ENCODE results near the gene ARFGAP2. TPM values are rescaled to one million over a fixed set of nuclear protein-coding genes. Genes with fewer than 3 reads are reported as not detected.
A peak's percentile ranks its signal among the peaks of the same experiment; 100 is the strongest.

Gene ARFGAP2
- total RNA-seq, 1 experiment from 2014 or later, result 78.0 TPM

DNA sequence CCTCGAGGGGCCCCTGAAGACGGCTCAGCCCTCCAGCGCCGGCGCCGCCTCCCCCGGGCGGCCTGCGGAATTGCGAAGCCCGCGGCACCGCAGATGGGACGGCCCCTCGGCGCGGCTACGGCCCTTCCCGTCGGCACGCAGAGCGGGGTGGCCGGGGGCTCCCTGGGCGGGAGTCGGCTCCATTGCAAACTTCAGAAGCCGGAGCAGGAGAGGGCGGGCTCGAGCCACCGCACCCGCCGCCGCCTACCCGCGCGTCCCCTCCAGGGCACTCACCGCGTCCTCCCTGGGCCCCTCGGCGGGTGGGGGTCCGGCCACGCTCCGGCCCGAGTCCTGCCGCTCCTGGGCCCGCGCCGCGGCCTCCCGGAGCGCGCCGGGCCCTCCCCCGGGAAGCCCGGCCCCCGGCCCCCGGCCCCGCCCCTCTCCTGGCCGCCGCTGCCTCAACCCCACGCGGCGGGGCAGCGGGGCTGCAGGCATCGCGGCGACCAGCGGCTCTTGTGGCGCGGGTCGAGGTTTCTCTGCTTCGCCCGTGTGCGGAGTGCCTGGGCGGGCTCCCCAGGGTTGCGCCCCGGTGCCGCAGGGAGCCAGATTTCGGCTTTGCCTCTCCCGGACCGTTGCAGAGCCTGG lies 9.5 kb upstream of the ARFGAP2 start, which contains the start of gene PACSIN3:
PACSIN3 (minus strand) TSS at position 359 of the 624 bp plus-strand sequence. CDS start 3,707 bp downstream, outside the sequence.
- Mint-ChIP-seq H3K36me3 (ENCODE audit: insufficient read depth, unreplicated experiment) (peaks cover 7% of the 10 kb centered on the region), H3K27me3 (ENCODE audit: insufficient read depth, unreplicated experiment) (no peaks in the 10 kb centered on the region), H3K4me1 (ENCODE audit: insufficient read depth, unreplicated experiment) (peaks cover 12% of the 10 kb centered on the region), H3K9me3 (ENCODE audit: unreplicated experiment) (no peaks in the 10 kb centered on the region), H3K4me3 (ENCODE audit: unreplicated experiment) (peak within 1 kb of the TSS; percentile 82), H3K27ac (ENCODE audit: low read depth, unreplicated experiment) (peak within 1 kb of the TSS; percentile 51)
- peak; percentile 53 for DNase-seq (ENCODE audit: unreplicated experiment)
- intact Hi-C loops (cut with micrococcal nuclease), result no loop called here
- TF ChIP-seq, protein P1, sequence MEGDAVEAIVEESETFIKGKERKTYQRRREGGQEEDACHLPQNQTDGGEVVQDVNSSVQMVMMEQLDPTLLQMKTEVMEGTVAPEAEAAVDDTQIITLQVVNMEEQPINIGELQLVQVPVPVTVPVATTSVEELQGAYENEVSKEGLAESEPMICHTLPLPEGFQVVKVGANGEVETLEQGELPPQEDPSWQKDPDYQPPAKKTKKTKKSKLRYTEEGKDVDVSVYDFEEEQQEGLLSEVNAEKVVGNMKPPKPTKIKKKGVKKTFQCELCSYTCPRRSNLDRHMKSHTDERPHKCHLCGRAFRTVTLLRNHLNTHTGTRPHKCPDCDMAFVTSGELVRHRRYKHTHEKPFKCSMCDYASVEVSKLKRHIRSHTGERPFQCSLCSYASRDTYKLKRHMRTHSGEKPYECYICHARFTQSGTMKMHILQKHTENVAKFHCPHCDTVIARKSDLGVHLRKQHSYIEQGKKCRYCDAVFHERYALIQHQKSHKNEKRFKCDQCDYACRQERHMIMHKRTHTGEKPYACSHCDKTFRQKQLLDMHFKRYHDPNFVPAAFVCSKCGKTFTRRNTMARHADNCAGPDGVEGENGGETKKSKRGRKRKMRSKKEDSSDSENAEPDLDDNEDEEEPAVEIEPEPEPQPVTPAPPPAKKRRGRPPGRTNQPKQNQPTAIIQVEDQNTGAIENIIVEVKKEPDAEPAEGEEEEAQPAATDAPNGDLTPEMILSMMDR (IDR thresholded peaks at IDR 0.05; ENCODE audit: unreplicated experiment), result no peak
- ChIA-PET CTCF (interaction anchor here (1.2 to 4.2 kb wide), 5 partner anchors 8 to 169 kb away, joined by 3 to 24 read pairs (median 11); partner anchors contain the start of genes ARFGAP2 and DDB2), POLR2A (interaction anchor here (1.0 to 6.4 kb wide), 12 partner anchors 8 to 222 kb away, joined by 3 to 199 read pairs (median 6); partner anchors contain the start of genes ACP2, ARFGAP2, DDB2 and NR1H3)
- BruUV-seq (replicated peaks), result no TSS peak

DNA sequence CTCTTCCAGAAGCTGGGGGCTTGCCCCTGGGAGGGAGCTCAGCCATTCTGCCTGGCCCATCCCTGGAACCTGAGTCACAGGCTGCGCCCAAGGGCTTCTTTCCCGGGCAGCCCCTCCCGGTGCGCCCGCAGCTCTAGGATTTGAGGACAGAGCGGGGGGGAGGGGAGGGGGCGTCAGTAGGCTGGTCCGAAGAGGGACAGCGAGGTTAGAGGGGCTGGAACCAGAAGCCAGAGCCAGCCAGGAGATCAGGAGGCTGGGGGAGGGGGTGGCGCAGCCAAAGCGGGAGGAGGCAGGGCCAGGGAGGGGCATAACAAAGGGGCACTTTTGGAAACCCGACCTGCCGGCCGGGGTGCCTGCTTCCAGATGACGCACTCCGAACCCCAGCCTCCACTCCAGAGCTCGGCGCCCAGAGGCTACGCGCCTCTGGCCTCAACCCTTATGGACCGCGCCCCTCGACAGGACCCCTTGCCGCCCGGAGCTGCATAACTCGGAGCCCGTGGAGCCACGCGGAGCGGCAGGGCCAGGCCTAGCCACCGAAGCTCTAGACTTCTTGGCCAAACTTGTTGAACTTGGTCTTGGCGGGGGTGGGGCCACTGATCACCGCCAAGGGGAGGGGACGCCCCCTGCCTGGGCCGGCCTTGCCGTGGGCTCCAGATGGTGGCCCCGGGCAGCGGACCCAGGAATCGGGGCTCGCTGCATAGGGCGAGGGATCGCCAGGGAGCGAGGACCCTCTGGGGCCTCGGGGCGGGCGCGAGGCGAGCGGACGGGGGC lies 8.8 kb upstream of the ARFGAP2 start:
- POLR2A ChIA-PET, result interaction anchor here (0.6 to 6.4 kb wide), 15 partner anchors 9 to 367 kb away, joined by 3 to 199 read pairs (median 6); partner anchors contain the start of genes ACP2, ARFGAP2, CSTPP1 and DDB2
- Mint-ChIP-seq H3K9me3 (ENCODE audit: unreplicated experiment) (no peaks in the 10 kb centered on the region), H3K4me1 (ENCODE audit: insufficient read depth, unreplicated experiment) (peaks cover 12% of the 10 kb centered on the region), H3K4me3 (ENCODE audit: unreplicated experiment) (peak overlapping the region; percentile 82), H3K27ac (ENCODE audit: low read depth, unreplicated experiment) (peak overlapping the region; percentile 51), H3K36me3 (ENCODE audit: insufficient read depth, unreplicated experiment) (peaks cover 12% of the 10 kb centered on the region), H3K27me3 (ENCODE audit: insufficient read depth, unreplicated experiment) (no peaks in the 10 kb centered on the region)
- TF ChIP-seq, protein P1 (IDR thresholded peaks at IDR 0.05; ENCODE audit: unreplicated experiment), result no peak
- intact Hi-C loops (cut with micrococcal nuclease), result loop anchor here (2.0 kb wide), 1 partner anchor 29 kb away; the partner anchor contains the start of gene DDB2
- CTCF ChIA-PET, result interaction anchor here (0.5 to 2.1 kb wide), 13 partner anchors 9 to 796 kb away, joined by 3 to 11 read pairs (median 4); partner anchors contain the start of genes ACP2 and DDB2
- peak; percentile 72 for DNase-seq (ENCODE audit: unreplicated experiment)
- BruUV-seq (replicated peaks), result no TSS peak

DNA sequence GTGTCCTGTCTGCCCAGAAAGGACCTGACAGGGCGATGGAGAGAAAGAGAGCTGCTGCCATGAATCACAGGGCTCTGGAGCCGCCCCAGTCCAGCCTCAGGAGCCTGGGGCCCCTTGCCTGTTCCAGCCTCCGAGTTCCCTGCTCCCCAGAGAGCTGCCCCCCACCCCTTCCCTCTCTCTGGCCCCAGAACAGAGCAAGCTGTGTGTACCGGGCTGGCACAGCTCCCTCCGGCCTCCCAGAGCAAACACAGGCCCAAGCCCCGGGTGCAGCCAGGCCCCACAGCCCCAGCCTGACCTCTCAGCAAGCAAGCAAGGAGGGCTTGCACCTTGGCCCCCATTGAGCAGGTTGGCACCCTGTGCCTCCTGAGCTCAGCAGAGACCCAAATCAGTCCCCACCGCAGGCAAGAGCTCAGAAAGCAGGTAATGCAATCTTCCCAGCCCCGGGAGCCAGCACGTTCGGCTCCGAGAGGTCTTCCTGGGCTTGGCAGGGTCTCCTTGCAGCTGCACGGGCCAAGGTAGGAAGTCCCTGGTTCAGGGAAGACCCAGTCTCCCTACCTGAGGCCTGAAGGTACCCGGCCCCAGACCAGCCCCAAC lies 8.1 kb upstream of the ARFGAP2 start:
- Mint-ChIP-seq H3K9me3 (ENCODE audit: unreplicated experiment) (no peaks in the 10 kb centered on the region), H3K36me3 (ENCODE audit: insufficient read depth, unreplicated experiment) (peaks cover 13% of the 10 kb centered on the region), H3K27ac (ENCODE audit: low read depth, unreplicated experiment) (peak overlapping the region; percentile 51), H3K4me1 (ENCODE audit: insufficient read depth, unreplicated experiment) (peaks cover 12% of the 10 kb centered on the region), H3K27me3 (ENCODE audit: insufficient read depth, unreplicated experiment) (no peaks in the 10 kb centered on the region), H3K4me3 (ENCODE audit: unreplicated experiment) (peak overlapping the region; percentile 82)
- intact Hi-C loops (cut with micrococcal nuclease), result loop anchor here (2.0 kb wide), 1 partner anchor 30 kb away; the partner anchor contains the start of gene DDB2
- BruUV-seq (replicated peaks), result no TSS peak
- TF ChIP-seq, protein P1 (IDR thresholded peaks at IDR 0.05; ENCODE audit: unreplicated experiment), result no peak
- ChIA-PET POLR2A (interaction anchor here (0.8 to 6.4 kb wide), 16 partner anchors 9 to 248 kb away, joined by 3 to 199 read pairs (median 6); partner anchors contain the start of genes ACP2, ARFGAP2, CSTPP1 and DDB2), CTCF (interaction anchor here (0.5 to 2.1 kb wide), 13 partner anchors 9 to 795 kb away, joined by 3 to 11 read pairs (median 4); partner anchors contain the start of genes ACP2 and DDB2)
- DNase-seq (ENCODE audit: unreplicated experiment), result no peak

Measured in MCF 10A (cell line).